ENCODE data around the gene E2F2. TPM values are rescaled to one million over a fixed set of nuclear protein-coding genes. Genes with fewer than 3 reads are reported as not detected.
A peak's percentile ranks its signal among the peaks of the same experiment; 100 is the strongest.

E2F2 gene
- total RNA-seq, 1 experiment from 2014 or later = 0.89 TPM

DNA sequence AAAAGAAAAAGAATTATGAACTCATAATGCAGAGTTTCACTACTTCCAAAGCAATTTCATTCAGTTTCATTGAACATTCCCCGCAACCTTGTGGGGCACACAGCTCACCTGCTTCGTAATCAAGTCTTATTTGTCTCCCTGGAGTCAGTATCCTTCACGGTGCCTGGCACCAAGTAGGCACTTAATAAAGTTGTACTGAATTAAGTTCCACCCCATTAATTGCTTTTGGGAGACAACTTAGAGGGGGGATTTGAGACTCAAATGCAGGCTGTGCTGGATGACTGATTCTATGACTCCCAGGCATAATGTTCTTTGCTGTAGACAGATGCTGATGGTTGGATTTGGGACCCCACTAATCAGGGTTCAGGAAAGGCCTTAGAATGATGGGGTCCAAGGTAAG is 34.7 kb upstream of the E2F2 start:
- H3K9me3 Mint-ChIP-seq (ENCODE audit: unreplicated experiment) = no peaks in the 10 kb centered on the region
- peaks cover 12% of the 10 kb centered on the region for H3K27me3 Mint-ChIP-seq (ENCODE audit: insufficient read depth, unreplicated experiment)
- no peaks in the 10 kb centered on the region for H3K36me3 Mint-ChIP-seq (ENCODE audit: insufficient read depth, unreplicated experiment)
- no TSS peak for BruUV-seq (replicated peaks)
- CTCF ChIA-PET = no interaction called here
- no peak overlapping the region for H3K4me3 Mint-ChIP-seq (ENCODE audit: unreplicated experiment)
- DNase-seq (ENCODE audit: unreplicated experiment) = no peak
- H3K27ac Mint-ChIP-seq (ENCODE audit: low read depth, unreplicated experiment) = no peak overlapping the region
- POLR2A ChIA-PET = interaction anchor here (1.3 to 12.1 kb wide), 4 partner anchors 10 to 126 kb away, joined by 3 to 622 read pairs (median 18); partner anchors contain the start of gene RPL11
- TF ChIP-seq, protein P1, sequence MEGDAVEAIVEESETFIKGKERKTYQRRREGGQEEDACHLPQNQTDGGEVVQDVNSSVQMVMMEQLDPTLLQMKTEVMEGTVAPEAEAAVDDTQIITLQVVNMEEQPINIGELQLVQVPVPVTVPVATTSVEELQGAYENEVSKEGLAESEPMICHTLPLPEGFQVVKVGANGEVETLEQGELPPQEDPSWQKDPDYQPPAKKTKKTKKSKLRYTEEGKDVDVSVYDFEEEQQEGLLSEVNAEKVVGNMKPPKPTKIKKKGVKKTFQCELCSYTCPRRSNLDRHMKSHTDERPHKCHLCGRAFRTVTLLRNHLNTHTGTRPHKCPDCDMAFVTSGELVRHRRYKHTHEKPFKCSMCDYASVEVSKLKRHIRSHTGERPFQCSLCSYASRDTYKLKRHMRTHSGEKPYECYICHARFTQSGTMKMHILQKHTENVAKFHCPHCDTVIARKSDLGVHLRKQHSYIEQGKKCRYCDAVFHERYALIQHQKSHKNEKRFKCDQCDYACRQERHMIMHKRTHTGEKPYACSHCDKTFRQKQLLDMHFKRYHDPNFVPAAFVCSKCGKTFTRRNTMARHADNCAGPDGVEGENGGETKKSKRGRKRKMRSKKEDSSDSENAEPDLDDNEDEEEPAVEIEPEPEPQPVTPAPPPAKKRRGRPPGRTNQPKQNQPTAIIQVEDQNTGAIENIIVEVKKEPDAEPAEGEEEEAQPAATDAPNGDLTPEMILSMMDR (IDR thresholded peaks at IDR 0.05; ENCODE audit: unreplicated experiment) = no peak
- H3K4me1 Mint-ChIP-seq (ENCODE audit: insufficient read depth, unreplicated experiment) = peaks cover 24% of the 10 kb centered on the region
- intact Hi-C loops (cut with micrococcal nuclease) = no loop called here

DNA sequence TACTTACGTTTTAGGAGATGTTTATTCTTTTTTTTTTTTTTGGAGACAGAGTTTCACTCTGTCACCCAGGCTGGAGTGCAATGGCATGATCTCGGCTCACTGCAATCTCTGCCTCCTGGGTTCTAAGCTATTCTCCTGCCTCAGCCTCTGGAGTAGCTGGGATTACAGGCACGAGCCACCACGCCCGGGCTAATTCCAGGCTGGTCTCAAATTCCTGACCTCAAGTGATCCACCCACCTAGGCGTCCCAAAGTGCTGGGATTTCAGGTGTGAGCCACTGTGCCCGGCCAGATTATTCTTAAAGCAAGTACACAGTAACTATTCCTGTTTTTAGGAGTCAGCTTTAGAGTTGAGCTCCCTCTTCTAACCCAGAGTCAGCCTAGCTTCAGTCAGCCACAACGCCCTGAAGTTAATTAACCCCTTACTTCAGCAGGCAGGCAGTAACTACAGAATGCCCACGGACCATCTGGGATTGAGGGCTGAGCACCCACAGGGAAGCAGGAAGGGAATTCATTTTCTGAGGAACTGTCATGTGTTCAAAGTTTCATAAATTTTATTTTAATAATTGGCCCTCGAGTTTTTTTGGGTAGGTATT is 33.6 kb upstream of the E2F2 start:
- H3K4me3 Mint-ChIP-seq (ENCODE audit: unreplicated experiment) = no peak overlapping the region
- no TSS peak for BruUV-seq (replicated peaks)
- no peak overlapping the region for H3K27ac Mint-ChIP-seq (ENCODE audit: low read depth, unreplicated experiment)
- H3K4me1 Mint-ChIP-seq (ENCODE audit: insufficient read depth, unreplicated experiment) = peaks cover 29% of the 10 kb centered on the region
- H3K36me3 Mint-ChIP-seq (ENCODE audit: insufficient read depth, unreplicated experiment) = no peaks in the 10 kb centered on the region
- CTCF ChIA-PET = interaction anchor here (0.9 to 2.6 kb wide), 4 partner anchors 9 to 73 kb away, joined by 3 to 14 read pairs (median 4); no protein-coding TSS in a partner anchor
- intact Hi-C loops (cut with micrococcal nuclease) = no loop called here
- no peak for DNase-seq (ENCODE audit: unreplicated experiment)
- POLR2A ChIA-PET = interaction anchor here (0.6 to 12.1 kb wide), 10 partner anchors 8 to 179 kb away, joined by 3 to 622 read pairs (median 4); partner anchors contain the start of genes ELOA and RPL11
- peaks cover 12% of the 10 kb centered on the region for H3K27me3 Mint-ChIP-seq (ENCODE audit: insufficient read depth, unreplicated experiment)
- TF ChIP-seq, protein P1 (IDR thresholded peaks at IDR 0.05; ENCODE audit: unreplicated experiment) = no peak
- no peaks in the 10 kb centered on the region for H3K9me3 Mint-ChIP-seq (ENCODE audit: unreplicated experiment)

DNA sequence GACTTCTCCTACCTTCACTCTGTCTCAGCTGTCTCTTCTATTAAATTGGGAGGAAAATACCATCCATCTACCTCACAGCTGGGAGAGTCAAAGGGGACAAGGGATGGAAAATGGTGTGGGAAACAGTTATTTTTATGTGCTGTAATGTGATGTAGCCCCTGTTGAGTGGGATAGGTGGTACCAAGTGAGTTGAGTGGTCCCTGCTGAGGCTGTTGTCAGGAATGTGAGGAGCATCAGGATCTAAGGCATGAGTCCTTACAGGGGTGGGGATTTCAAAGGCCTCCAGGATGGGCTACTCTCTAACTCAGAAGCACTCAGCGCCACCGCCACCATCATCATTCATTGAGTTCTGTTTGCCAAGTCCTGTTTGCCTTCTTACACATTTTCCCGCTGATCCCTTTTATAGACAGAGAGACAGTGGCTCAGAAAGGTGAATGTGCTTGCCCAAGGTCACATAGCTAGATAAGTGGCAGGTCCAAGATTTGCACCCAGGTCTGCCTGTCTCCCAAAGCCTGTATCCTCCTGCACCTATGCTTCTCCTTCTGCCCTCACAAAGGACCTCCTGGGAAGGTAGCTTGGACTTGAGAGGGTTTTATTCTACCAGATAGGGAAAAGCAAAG is 32.8 kb upstream of the E2F2 start:
- TF ChIP-seq, protein P1 (IDR thresholded peaks at IDR 0.05; ENCODE audit: unreplicated experiment) = no peak
- Mint-ChIP-seq H3K36me3 (ENCODE audit: insufficient read depth, unreplicated experiment) (peaks cover 5% of the 10 kb centered on the region), H3K4me3 (ENCODE audit: unreplicated experiment) (no peak overlapping the region), H3K4me1 (ENCODE audit: insufficient read depth, unreplicated experiment) (peaks cover 30% of the 10 kb centered on the region), H3K27me3 (ENCODE audit: insufficient read depth, unreplicated experiment) (peaks cover 10% of the 10 kb centered on the region), H3K27ac (ENCODE audit: low read depth, unreplicated experiment) (peak overlapping the region; percentile 62), H3K9me3 (ENCODE audit: unreplicated experiment) (no peaks in the 10 kb centered on the region)
- intact Hi-C loops (cut with micrococcal nuclease) = no loop called here
- no TSS peak for BruUV-seq (replicated peaks)
- no peak for DNase-seq (ENCODE audit: unreplicated experiment)
- ChIA-PET POLR2A (interaction anchor here (0.6 to 12.1 kb wide), 7 partner anchors 8 to 180 kb away, joined by 3 to 622 read pairs (median 4); partner anchors contain the start of gene ELOA), CTCF (interaction anchor here (1.2 to 2.6 kb wide), 2 partner anchors 19 to 74 kb away, joined by 3 to 14 read pairs; no protein-coding TSS in a partner anchor)

DNA sequence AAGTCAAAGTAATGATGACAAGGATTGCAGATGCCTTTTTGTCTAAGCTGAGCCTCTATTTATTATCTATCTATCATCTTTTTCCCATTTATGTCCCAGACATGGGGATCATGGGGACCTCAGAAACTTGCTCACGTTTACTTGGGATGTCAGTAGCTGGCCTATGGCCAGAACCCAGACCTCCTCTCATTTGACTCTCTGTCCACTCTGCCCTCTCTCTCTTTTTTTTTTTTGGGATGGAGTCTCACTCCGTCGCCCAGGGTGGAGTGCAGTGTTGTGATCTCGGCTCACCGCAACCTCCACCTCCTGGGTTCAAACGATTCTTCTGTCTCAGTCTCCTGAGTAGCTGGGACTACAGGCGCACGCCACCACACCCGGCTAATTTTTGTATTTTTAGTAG is 32.0 kb upstream of the E2F2 start:
- H3K27me3 Mint-ChIP-seq (ENCODE audit: insufficient read depth, unreplicated experiment) = peaks cover 1% of the 10 kb centered on the region
- TF ChIP-seq, protein P1 (IDR thresholded peaks at IDR 0.05; ENCODE audit: unreplicated experiment) = no peak
- intact Hi-C loops (cut with micrococcal nuclease) = no loop called here
- no peak for DNase-seq (ENCODE audit: unreplicated experiment)
- ChIA-PET CTCF (interaction anchor here (0.6 to 2.6 kb wide), 4 partner anchors 18 to 227 kb away, joined by 3 to 14 read pairs (median 6); no protein-coding TSS in a partner anchor), POLR2A (interaction anchor here (3.5 to 12.1 kb wide), 2 partner anchors 14 to 27 kb away, joined by 27 to 622 read pairs; no protein-coding TSS in a partner anchor)
- peak overlapping the region; percentile 62 for H3K27ac Mint-ChIP-seq (ENCODE audit: low read depth, unreplicated experiment)
- H3K4me3 Mint-ChIP-seq (ENCODE audit: unreplicated experiment) = no peak overlapping the region
- no TSS peak for BruUV-seq (replicated peaks)
- peaks cover 9% of the 10 kb centered on the region for H3K36me3 Mint-ChIP-seq (ENCODE audit: insufficient read depth, unreplicated experiment)
- H3K4me1 Mint-ChIP-seq (ENCODE audit: insufficient read depth, unreplicated experiment) = peaks cover 24% of the 10 kb centered on the region
- no peaks in the 10 kb centered on the region for H3K9me3 Mint-ChIP-seq (ENCODE audit: unreplicated experiment)

Measured in MCF 10A (cell line).